Immature natural killer cell (primary cell): ENCODE measurements around the gene PCK1. TPM values are rescaled to one million over a fixed set of nuclear protein-coding genes. Genes with fewer than 3 reads are reported as not detected.

Source experiments
- DNase-seq, 3 donors: peaks; one replicate each; pipeline ENCODE4 v3.0.0; 2022; ENCODE audit warnings: mixed read lengths in 1 of 3
- H3K27ac Mint-ChIP-seq, 6 donors: one replicate each; pipeline ENCODE4 v1.8.0; 2020; ENCODE audit warnings: mixed read lengths in 6 of 6, mild to moderate bottlenecking in 5 of 6, inconsistent platforms in 4 of 6, moderate library complexity in 3 of 6
- H3K27me3 Mint-ChIP-seq, 3 donors: one replicate each; pipeline ENCODE4 v1.8.0; 2020 to 2021; ENCODE audit warnings: low read depth in 3 of 3, mild to moderate bottlenecking in 3 of 3, mixed read lengths in 3 of 3, moderate library complexity in 3 of 3, inconsistent platforms in 1 of 3
- H3K36me3 Mint-ChIP-seq, 3 donors: one replicate each; pipeline ENCODE4 v1.8.0; 2020; ENCODE audit warnings: mixed read lengths in 3 of 3, inconsistent platforms in 2 of 3, mild to moderate bottlenecking in 2 of 3
- H3K4me1 Mint-ChIP-seq, 2 donors: one replicate each; pipeline ENCODE4 v1.8.0; 2020; ENCODE audit warnings: inconsistent platforms in 2 of 2, mild to moderate bottlenecking in 2 of 2, mixed read lengths in 2 of 2, moderate library complexity in 1 of 2
- H3K4me3 Mint-ChIP-seq, 5 donors: one replicate each; pipeline ENCODE4 v1.8.0; 2020; ENCODE audit warnings: mild to moderate bottlenecking in 5 of 5, mixed read lengths in 5 of 5, inconsistent platforms in 3 of 5, moderate library complexity in 3 of 5
- H3K9me3 Mint-ChIP-seq, 6 donors: one replicate each; pipeline ENCODE4 v1.8.0; 2020; ENCODE audit warnings: mild to moderate bottlenecking in 6 of 6, mixed read lengths in 6 of 6, inconsistent platforms in 4 of 6, moderate library complexity in 3 of 6
- polyA plus RNA-seq, 3 donors: library from polyadenylated mRNA; unstranded; fragments of 300-500 nt; fragmentation: Illumina TruSeq; gene quantifications; one replicate each; pipeline ENCODE4 v1.2.3, GENCODE V29; 2021

Gene PCK1
- polyA plus RNA-seq, 3 donors from 2014 or later, result not detected

DNA sequence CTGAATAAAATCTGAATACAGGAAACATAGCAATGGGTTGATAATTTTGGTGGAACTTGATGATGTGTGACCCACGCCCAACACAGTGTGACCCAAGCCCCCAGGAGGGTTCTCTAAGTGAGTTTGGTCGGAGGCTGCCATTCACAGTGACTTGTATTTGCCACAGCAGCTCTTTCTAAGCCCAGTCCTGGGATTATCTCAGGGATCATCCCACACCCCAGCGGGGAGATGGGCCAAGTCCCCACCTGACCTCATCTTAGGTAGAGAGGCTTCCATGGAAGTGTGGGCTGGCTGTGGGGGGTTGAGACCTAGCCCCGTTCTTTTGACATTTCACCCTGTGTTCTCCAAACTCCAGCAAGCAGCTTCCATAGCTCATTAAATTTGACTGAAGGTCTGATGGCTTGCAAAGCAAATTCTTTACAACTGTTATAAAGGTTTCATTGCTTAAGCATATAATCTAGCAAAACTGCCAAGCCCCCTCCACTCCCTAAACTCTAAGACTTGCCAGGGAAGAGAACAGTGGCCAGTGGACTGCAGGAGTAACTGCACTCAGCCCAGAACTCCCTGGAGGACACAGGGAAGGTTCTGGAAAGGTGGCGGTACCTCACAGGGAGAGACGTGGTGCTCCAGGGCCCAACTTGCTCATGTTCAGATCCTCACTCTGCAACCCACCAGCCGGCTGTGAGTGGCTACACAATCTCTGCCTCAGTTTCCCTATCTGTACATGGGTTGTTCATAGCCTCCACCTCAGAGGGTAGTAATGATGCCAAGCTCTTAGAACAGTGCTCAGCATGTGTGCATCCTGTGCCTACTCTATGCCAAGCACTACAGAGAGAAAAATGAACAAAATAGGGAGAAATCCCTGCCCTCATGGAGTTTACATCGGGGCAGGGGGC lies 1.0 kb upstream of the PCK1 start:
- Mint-ChIP-seq H3K27me3 (peaks cover 4 to 15% (median 7%) of the 10 kb centered on the region in 3 donors), H3K9me3 (no peaks in the 10 kb centered on the region), H3K4me1 (no peaks in the 10 kb centered on the region), H3K4me3 (no peak overlapping the region), H3K36me3 (no peaks in the 10 kb centered on the region), H3K27ac (no peak overlapping the region)
- no peak for DNase-seq

DNA sequence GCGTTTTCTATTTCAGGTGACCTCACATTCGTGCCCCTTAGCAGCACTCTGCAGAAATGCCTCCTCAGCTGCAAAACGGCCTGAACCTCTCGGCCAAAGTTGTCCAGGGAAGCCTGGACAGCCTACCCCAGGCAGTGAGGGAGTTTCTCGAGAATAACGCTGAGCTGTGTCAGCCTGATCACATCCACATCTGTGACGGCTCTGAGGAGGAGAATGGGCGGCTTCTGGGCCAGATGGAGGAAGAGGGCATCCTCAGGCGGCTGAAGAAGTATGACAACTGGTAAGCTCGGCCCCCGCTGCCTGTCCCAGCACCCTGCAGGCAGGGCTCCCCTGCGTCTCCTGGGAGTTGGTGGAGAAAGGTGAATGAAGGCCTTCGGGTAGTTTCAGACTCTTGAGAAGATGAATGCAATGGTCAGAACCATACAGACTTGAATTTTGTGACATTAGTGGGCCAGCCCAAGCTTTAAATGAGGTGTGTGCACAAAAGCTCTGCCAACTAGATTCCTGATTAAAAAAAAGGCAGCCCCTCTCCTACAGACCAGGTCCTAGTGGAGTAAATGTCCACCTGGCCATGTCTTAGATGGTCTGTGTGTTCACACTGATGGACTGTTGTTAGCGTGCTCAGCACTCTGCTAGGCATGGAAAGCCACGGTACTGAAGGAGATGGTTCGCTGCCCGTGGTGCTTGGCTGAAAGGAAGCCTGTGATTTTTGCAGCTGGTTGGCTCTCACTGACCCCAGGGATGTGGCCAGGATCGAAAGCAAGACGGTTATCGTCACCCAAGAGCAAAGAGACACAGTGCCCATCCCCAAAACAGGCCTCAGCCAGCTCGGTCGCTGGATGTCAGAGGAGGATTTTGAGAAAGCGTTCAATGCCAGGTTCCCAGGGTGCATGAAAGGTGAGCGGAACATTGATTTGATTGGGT lies 708 bp downstream of the PCK1 start:
- DNase-seq, result no peak
- no peaks in the 10 kb centered on the region for H3K36me3 Mint-ChIP-seq
- peaks cover 3 to 8% (median 4%) of the 10 kb centered on the region in 3 donors for H3K27me3 Mint-ChIP-seq
- no peak overlapping the region for H3K27ac Mint-ChIP-seq
- no peaks in the 10 kb centered on the region for H3K4me1 Mint-ChIP-seq
- no peak overlapping the region for H3K4me3 Mint-ChIP-seq
- H3K9me3 Mint-ChIP-seq, result no peaks in the 10 kb centered on the region

- Mint-ChIP-seq H3K27ac (no peak overlapping the region), H3K36me3 (no peaks in the 10 kb centered on the region), H3K4me1 (no peaks in the 10 kb centered on the region), H3K9me3 (no peaks in the 10 kb centered on the region), H3K27me3 (peaks cover 0 to 6% (median 2%) of the 10 kb centered on the region in 3 donors), H3K4me3 (no peak overlapping the region)
- no peak for DNase-seq
Observed at GRCh38 chr20:57562541-57563465, 1.9 kb downstream of the PCK1 start.

GRCh38 chr20:57563522-57563921 lies 2.6 kb downstream of the PCK1 start:
- Mint-ChIP-seq H3K27ac (no peak overlapping the region), H3K27me3 (peaks cover 3 to 6% (median 5%) of the 10 kb centered on the region in 3 donors), H3K4me1 (no peaks in the 10 kb centered on the region), H3K4me3 (no peak overlapping the region), H3K36me3 (no peaks in the 10 kb centered on the region), H3K9me3 (no peaks in the 10 kb centered on the region)
- no peak for DNase-seq

- no peaks in the 10 kb centered on the region for H3K4me1 Mint-ChIP-seq
- no peaks in the 10 kb centered on the region for H3K9me3 Mint-ChIP-seq
- no peaks in the 10 kb centered on the region for H3K36me3 Mint-ChIP-seq
- no peak for DNase-seq
- H3K4me3 Mint-ChIP-seq, result no peak overlapping the region
- H3K27me3 Mint-ChIP-seq, result peaks cover 5 to 8% (median 6%) of the 10 kb centered on the region in 3 donors
- no peak overlapping the region for H3K27ac Mint-ChIP-seq
Observed at GRCh38 chr20:57564180-57564802, 3.4 kb downstream of the PCK1 start.

DNA sequence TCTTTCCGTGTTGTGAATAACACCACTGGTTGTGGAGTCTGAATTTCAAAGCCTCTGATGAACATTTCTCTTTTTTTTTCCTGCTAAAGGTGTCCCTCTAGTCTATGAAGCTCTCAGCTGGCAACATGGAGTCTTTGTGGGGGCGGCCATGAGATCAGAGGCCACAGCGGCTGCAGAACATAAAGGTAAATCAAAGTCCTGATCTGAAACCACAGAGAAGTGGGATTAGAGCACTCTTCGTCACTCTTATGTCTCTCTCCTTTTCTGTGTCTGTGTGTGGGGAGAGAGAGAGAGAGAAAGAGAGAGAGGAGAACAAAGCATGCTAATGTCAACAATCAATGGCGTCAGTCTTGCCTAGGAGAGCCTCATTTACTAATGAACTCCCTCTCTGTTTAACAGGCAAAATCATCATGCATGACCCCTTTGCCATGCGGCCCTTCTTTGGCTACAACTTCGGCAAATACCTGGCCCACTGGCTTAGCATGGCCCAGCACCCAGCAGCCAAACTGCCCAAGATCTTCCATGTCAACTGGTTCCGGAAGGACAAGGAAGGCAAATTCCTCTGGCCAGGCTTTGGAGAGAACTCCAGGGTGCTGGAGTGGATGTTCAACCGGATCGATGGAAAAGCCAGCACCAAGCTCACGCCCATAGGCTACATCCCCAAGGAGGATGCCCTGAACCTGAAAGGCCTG lies 4.2 kb downstream of the PCK1 start:
- Mint-ChIP-seq H3K9me3 (no peaks in the 10 kb centered on the region), H3K4me3 (no peak overlapping the region), H3K27ac (no peak overlapping the region), H3K4me1 (no peaks in the 10 kb centered on the region), H3K36me3 (no peaks in the 10 kb centered on the region), H3K27me3 (peaks cover 5 to 8% (median 6%) of the 10 kb centered on the region in 3 donors)
- no peak for DNase-seq

- H3K27ac Mint-ChIP-seq, result no peak overlapping the region
- H3K9me3 Mint-ChIP-seq, result no peaks in the 10 kb centered on the region
- no peak for DNase-seq
- no peak overlapping the region for H3K4me3 Mint-ChIP-seq
- H3K4me1 Mint-ChIP-seq, result no peaks in the 10 kb centered on the region
- H3K27me3 Mint-ChIP-seq, result peaks cover 6 to 10% (median 7%) of the 10 kb centered on the region in 3 donors
- H3K36me3 Mint-ChIP-seq, result no peaks in the 10 kb centered on the region
Observed at GRCh38 chr20:57566399-57566798, 5.5 kb downstream of the PCK1 start.

- H3K36me3 Mint-ChIP-seq, result no peaks in the 10 kb centered on the region
- no peak for DNase-seq
- H3K27ac Mint-ChIP-seq, result no peak overlapping the region
- H3K4me3 Mint-ChIP-seq, result no peak overlapping the region
- no peaks in the 10 kb centered on the region for H3K4me1 Mint-ChIP-seq
- peaks cover 4 to 10% (median 8%) of the 10 kb centered on the region in 3 donors for H3K27me3 Mint-ChIP-seq
- H3K9me3 Mint-ChIP-seq, result no peaks in the 10 kb centered on the region
Observed at GRCh38 chr20:57566803-57567459, 6.0 kb downstream of the PCK1 start.

GRCh38 chr20:57567471-57568079 lies 6.7 kb downstream of the PCK1 start:
- H3K27me3 Mint-ChIP-seq, result peaks cover 4 to 10% (median 8%) of the 10 kb centered on the region in 3 donors
- H3K9me3 Mint-ChIP-seq, result no peaks in the 10 kb centered on the region
- no peaks in the 10 kb centered on the region for H3K4me1 Mint-ChIP-seq
- no peaks in the 10 kb centered on the region for H3K36me3 Mint-ChIP-seq
- no peak overlapping the region for H3K4me3 Mint-ChIP-seq
- no peak overlapping the region for H3K27ac Mint-ChIP-seq
- no peak for DNase-seq

GRCh38 chr20:57568088-57568896 lies 7.4 kb downstream of the PCK1 start:
- no peaks in the 10 kb centered on the region for H3K4me1 Mint-ChIP-seq
- DNase-seq, result no peak
- H3K27ac Mint-ChIP-seq, result no peak overlapping the region
- no peak overlapping the region for H3K4me3 Mint-ChIP-seq
- H3K36me3 Mint-ChIP-seq, result no peaks in the 10 kb centered on the region
- H3K27me3 Mint-ChIP-seq, result peaks cover 4 to 10% (median 8%) of the 10 kb centered on the region in 3 donors
- H3K9me3 Mint-ChIP-seq, result no peaks in the 10 kb centered on the region

DNA sequence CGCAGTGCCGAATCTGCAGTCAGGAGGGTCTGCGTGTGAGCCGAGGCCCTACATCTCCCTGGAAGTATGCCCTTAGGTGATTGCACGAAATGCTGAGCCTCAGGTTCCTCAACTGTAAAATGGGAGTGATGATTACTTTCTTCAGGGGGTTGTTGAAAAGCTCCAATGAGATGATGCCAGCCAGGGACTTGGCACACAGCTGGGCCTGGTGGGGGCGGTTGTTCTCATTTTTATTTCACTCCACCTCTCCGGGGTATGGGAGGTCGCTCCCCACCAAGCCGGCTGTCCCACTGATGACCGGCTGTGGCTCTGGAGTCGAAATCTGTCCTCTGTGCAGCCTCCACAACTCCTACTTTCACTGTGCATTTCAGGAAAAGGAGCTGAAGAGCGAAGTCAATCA lies 8.1 kb downstream of the PCK1 start:
- Mint-ChIP-seq H3K9me3 (no peaks in the 10 kb centered on the region), H3K4me3 (no peak overlapping the region), H3K27ac (no peak overlapping the region), H3K36me3 (no peaks in the 10 kb centered on the region), H3K4me1 (no peaks in the 10 kb centered on the region), H3K27me3 (peaks cover 4 to 11% (median 10%) of the 10 kb centered on the region in 3 donors)
- no peak for DNase-seq
